HG03039 (cell line): ENCODE data around the gene FLG.
"Not testable (repeated sequence)": the region's sequence is repeated elsewhere in the genome, so short reads cannot be mapped to it uniquely, and the experiment has no call there.

Source experiments
- ATAC-seq: cut with Tn5 transposase; IDR thresholded peaks from one replicate; pipeline ENCODE4 v1.9.1; 2021; ENCODE audit warnings: mild to moderate bottlenecking, moderate library complexity; ENCODE audit not compliant: unreplicated experiment

The FLG gene

GRCh38 chr1:152303139-152303872, 21.7 kb downstream of the FLG start:
- ATAC-seq, result not testable (repeated sequence)

GRCh38 chr1:152256394-152256793, 68.6 kb downstream of the FLG start:
- not testable (repeated sequence) for ATAC-seq
